IMR-90 (cell line): ENCODE results near the gene TAAR5. TPM values are rescaled to one million over a fixed set of nuclear protein-coding genes. Genes with fewer than 3 reads are reported as not detected.

Source experiments
- ATAC-seq: fragments of 200-7000 bp; cut with Tn5 transposase; 2 replicates; pipeline ENCODE4 v1.9.1; 2020; ENCODE audit warnings: low read depth, mild to moderate bottlenecking, moderate library complexity
- BruUV-seq: library from RNA; stranded (reverse); fragments of 400-500 nt; replicated peaks from 2 replicates; lab custom pipeline; 2021; lab: Mats Ljungman, UMichigan
- CTCF ChIA-PET: fragments of 300-600 bp; formaldehyde crosslinking; extraction: SDS; loops from one replicate; lab custom pipeline; 2021; ENCODE audit warnings: antibody characterized with exemption; lab: Yijun Ruan, JAX
- POLR2A ChIA-PET: fragments of 300-600 bp; sonication (Branson Sonifier 250); formaldehyde crosslinking; loops from one replicate; lab custom pipeline; 2022; ENCODE audit warnings: antibody characterized with exemption; ENCODE audit not compliant: unreplicated experiment; lab: Charles Lee
- DNase-seq: peaks from one replicate; pipeline ENCODE4 v3.0.0; 2013
- H2AFZ ChIP-seq: replicated peaks from 2 replicates; pipeline ENCODE3; 2013; ENCODE audit warnings: low read length, mild to moderate bottlenecking; ENCODE audit not compliant: poor library complexity
- H2AK5ac ChIP-seq: 2 replicates; pipeline ENCODE4 v1.6.1; 2013; ENCODE audit warnings: low read depth, low read length, inconsistent platforms
- H2AK9ac ChIP-seq: replicated peaks from 2 replicates; pipeline ENCODE3; 2013; ENCODE audit warnings: mild to moderate bottlenecking, low read depth, low read length, moderate library complexity; ENCODE audit not compliant: poor library complexity
- H2BK120ac ChIP-seq: 2 replicates; pipeline ENCODE4 v1.6.1; 2013; ENCODE audit warnings: low read depth, low read length, inconsistent platforms
- H2BK15ac ChIP-seq: 3 replicates; pipeline ENCODE4 v1.6.1; 2013; ENCODE audit warnings: low read depth, low read length, inconsistent platforms
- H2BK20ac ChIP-seq: 2 replicates; pipeline ENCODE4 v1.6.1; 2013; ENCODE audit warnings: low read depth, mild to moderate bottlenecking, inconsistent platforms, low read length, moderate library complexity
- H2BK5ac ChIP-seq: 2 replicates; pipeline ENCODE4 v1.6.1; 2013; ENCODE audit warnings: mild to moderate bottlenecking, low read depth, low read length, inconsistent platforms; ENCODE audit not compliant: poor library complexity, severe bottlenecking
- H3K14ac ChIP-seq: replicated peaks from 2 replicates; pipeline ENCODE4 v1.6.1; 2013; ENCODE audit warnings: low read depth, low read length, inconsistent platforms
- H3K18ac ChIP-seq: 2 replicates; pipeline ENCODE4 v1.6.1; 2013; ENCODE audit warnings: low read depth, low read length, control low read depth
- H3K23ac ChIP-seq: 2 replicates; pipeline ENCODE4 v1.6.1; 2013; ENCODE audit warnings: low read depth, low read length, inconsistent platforms
- H3K27ac ChIP-seq: 2 replicates; pipeline ENCODE4 v1.5.1; 2013; ENCODE audit warnings: mild to moderate bottlenecking, control low read depth, low read length; ENCODE audit not compliant: insufficient read depth
- H3K27me3 ChIP-seq: 2 replicates; pipeline ENCODE4 v1.6.1; 2013; ENCODE audit warnings: low read length; ENCODE audit not compliant: control insufficient read depth, insufficient read depth
- H3K36me3 ChIP-seq: 2 replicates; pipeline ENCODE4 v1.6.1; 2013; ENCODE audit warnings: low read length, mixed read lengths; ENCODE audit not compliant: control insufficient read depth, insufficient read depth
- H3K4ac ChIP-seq: 2 replicates; pipeline ENCODE4 v1.6.1; 2013; ENCODE audit warnings: low read depth, low read length, inconsistent platforms
- H3K4me1 ChIP-seq: 2 replicates; pipeline ENCODE4 v1.6.1; 2013; ENCODE audit warnings: low read length, mixed read lengths; ENCODE audit not compliant: control insufficient read depth, insufficient read depth
- H3K4me2 ChIP-seq: 2 replicates; pipeline ENCODE4 v1.6.1; 2013; ENCODE audit warnings: low read depth, mild to moderate bottlenecking, control low read depth, low read length, moderate library complexity
- H3K4me3 ChIP-seq: 2 replicates; pipeline ENCODE4 v1.5.1; 2013; ENCODE audit warnings: low read depth, mild to moderate bottlenecking, control low read depth, low read length, moderate library complexity; ENCODE audit not compliant: insufficient read depth
- H3K56ac ChIP-seq: 2 replicates; pipeline ENCODE4 v1.6.1; 2013; ENCODE audit warnings: low read length, inconsistent platforms; ENCODE audit not compliant: insufficient read depth; ENCODE audit errors: extremely low read depth
- H3K79me1 ChIP-seq, 2 experiments: 2 replicates each; pipeline ENCODE4 v1.6.1; 2013; ENCODE audit warnings: low read length in 2 of 2, inconsistent platforms in 1 of 2, low read depth in 1 of 2
- H3K9ac ChIP-seq: 2 replicates; pipeline ENCODE4 v1.6.1; 2013; ENCODE audit warnings: low read depth, low read length, control low read depth
- H3K9me1 ChIP-seq: 2 replicates; pipeline ENCODE4 v1.6.1; 2013; ENCODE audit warnings: low read length, inconsistent platforms; ENCODE audit not compliant: insufficient read depth
- H3K9me3 ChIP-seq: 2 replicates; pipeline ENCODE4 v1.6.1; 2013; ENCODE audit warnings: low read length; ENCODE audit not compliant: control insufficient read depth, insufficient read depth
- H4K20me1 ChIP-seq: 2 replicates; pipeline ENCODE4 v1.6.1; 2013; ENCODE audit warnings: low read length, inconsistent platforms; ENCODE audit not compliant: insufficient read depth
- H4K5ac ChIP-seq: 2 replicates; pipeline ENCODE4 v1.6.1; 2013; ENCODE audit warnings: mild to moderate bottlenecking, low read depth, low read length, control low read depth
- H4K8ac ChIP-seq, 2 experiments: 2 replicates each; pipeline ENCODE4 v1.6.1; 2013; ENCODE audit warnings: low read depth in 2 of 2, low read length in 2 of 2, control low read depth in 1 of 2, inconsistent platforms in 1 of 2
- H4K91ac ChIP-seq: 2 replicates; pipeline ENCODE4 v1.6.1; 2013; ENCODE audit warnings: low read depth, low read length, inconsistent platforms; ENCODE audit not compliant: insufficient read depth
- BHLHE40 ChIP-seq: fragments of 150-350 bp; IDR thresholded peaks from 2 replicates; pipeline ENCODE4 v1.6.1; 2016; ENCODE audit warnings: mild to moderate bottlenecking, low read depth, low read length
- CEBPB ChIP-seq: IDR thresholded peaks from 2 replicates; pipeline ENCODE4 v1.6.1; 2012; ENCODE audit warnings: low read depth, low read length, improper control_type of control experiment
- CHD1 ChIP-seq: IDR thresholded peaks from 2 replicates; pipeline ENCODE4 v1.6.1; 2012; ENCODE audit warnings: low read depth, low read length, improper control_type of control experiment
- CTCF ChIP-seq: conservative IDR thresholded peaks from 2 replicates; pipeline ENCODE4 v1.5.1; 2012; ENCODE audit warnings: mild to moderate bottlenecking, low read depth, low read length, improper control_type of control experiment
- ELK1 ChIP-seq: fragments of 150-350 bp; IDR thresholded peaks from 2 replicates; pipeline ENCODE4 v1.6.1; 2016; ENCODE audit warnings: low read depth, mild to moderate bottlenecking, low read length, moderate library complexity, borderline replicate concordance
- FOS ChIP-seq: fragments of 150-350 bp; IDR thresholded peaks from 2 replicates; pipeline ENCODE4 v1.6.1; 2016; ENCODE audit warnings: low read depth, low read length
- MAFK ChIP-seq: IDR thresholded peaks from 2 replicates; pipeline ENCODE4 v1.6.1; 2012; ENCODE audit warnings: low read depth, low read length, improper control_type of control experiment
- MAZ ChIP-seq: IDR thresholded peaks from 2 replicates; pipeline ENCODE4 v1.6.1; 2012; ENCODE audit warnings: low read depth, mild to moderate bottlenecking, low read length, improper control_type of control experiment, moderate library complexity, borderline replicate concordance
- MXI1 ChIP-seq: IDR thresholded peaks from 2 replicates; pipeline ENCODE4 v1.6.1; 2012; ENCODE audit warnings: low read depth, mild to moderate bottlenecking, low read length, moderate library complexity, borderline replicate concordance
- NFE2L2 ChIP-seq: fragments of 150-350 bp; IDR thresholded peaks from 2 replicates; pipeline ENCODE4 v1.6.1; 2016; ENCODE audit warnings: low read depth, mild to moderate bottlenecking, low read length
- POLR2A ChIP-seq: IDR thresholded peaks from 2 replicates; pipeline ENCODE4 v1.6.1; 2012; ENCODE audit warnings: mild to moderate bottlenecking, low read depth, low read length
- RAD21 ChIP-seq: IDR thresholded peaks from 2 replicates; pipeline ENCODE4 v1.6.1; 2012; ENCODE audit warnings: low read length, improper control_type of control experiment
- RCOR1 ChIP-seq: IDR thresholded peaks from 2 replicates; pipeline ENCODE4 v1.6.1; 2012; ENCODE audit warnings: mild to moderate bottlenecking, low read length, improper control_type of control experiment; ENCODE audit not compliant: insufficient replicate concordance
- RFX5 ChIP-seq: IDR thresholded peaks from 2 replicates; pipeline ENCODE4 v1.8.0; 2012; ENCODE audit warnings: low read depth, mild to moderate bottlenecking, low read length, moderate library complexity
- SMC3 ChIP-seq: fragments of 150-350 bp; IDR thresholded peaks from 2 replicates; pipeline ENCODE4 v1.6.1; 2016; ENCODE audit warnings: low read depth, mild to moderate bottlenecking, antibody characterized with exemption, low read length, moderate library complexity
- USF2 ChIP-seq: fragments of 150-350 bp; IDR thresholded peaks from 2 replicates; pipeline ENCODE4 v1.6.1; 2017; ENCODE audit warnings: mild to moderate bottlenecking, antibody characterized with exemption, low read length, low read depth
- WGBS, 2 experiments: methylation state at CpG; one replicate each; pipeline versions ENCODE4 v1.1.5 to v1.1.7; 2013; ENCODE audit warnings: missing lambda C conversion rate in 2 of 2; ENCODE audit not compliant: insufficient read length in 1 of 2; ENCODE audit errors: extremely low coverage in 2 of 2; 5-methylcytosine and 5-hydroxymethylcytosine counted together
- dilution Hi-C: fragments of 300-500 bp; cut with HindIII; formaldehyde crosslinking; loops from one replicate; pipeline ENCODE4 v1.14.3; 2018; ENCODE audit warnings: low sequenced_read_pairs; ENCODE audit not compliant: unreplicated experiment
- in situ Hi-C: fragments of 300-500 bp; cut with MboI; formaldehyde crosslinking; loops from 3 replicates; pipeline ENCODE4 v1.14.3; 2019; ENCODE audit warnings: low sequenced_read_pairs, inconsistent platforms, mixed read lengths
- intact Hi-C: fragments of 100-400 bp; cut with micrococcal nuclease; formaldehyde crosslinking; loops from 2 replicates; pipeline ENCODE4 v1.10.0; 2022
- polyA plus RNA-seq, 3 experiments: library from polyadenylated mRNA; depleted of rRNA; stranded (reverse); fragments of >200 nt; gene quantifications; 2 replicates each; pipeline ENCODE4 v1.2.3, GENCODE V29; 2012; ENCODE audit warnings: low replicate concordance in 1 of 3
- total RNA-seq: library from RNA; depleted of rRNA; stranded (reverse); fragments of >200 nt; gene quantifications from 2 replicates; pipeline ENCODE4 v1.2.3, GENCODE V29; 2012

Gene TAAR5
- total and polyA plus RNA-seq, 2 of the 4 experiments (the other 2 are of a cell fraction) = not detected

- Histone ChIP-seq H2BK120ac (no peak overlapping the region), H3K18ac (no peak overlapping the region), H2AK5ac (no peak overlapping the region), H3K4ac (no peak overlapping the region), H3K14ac (no peak overlapping the region), H4K5ac (no peak overlapping the region), H3K4me1 (no peaks in the 10 kb centered on the region), H2BK15ac (no peak overlapping the region), H3K23ac (no peak overlapping the region), H2AFZ (no peak overlapping the region), H4K8ac (no peak overlapping the region), H4K91ac (no peak overlapping the region), H3K9me3 (no peaks in the 10 kb centered on the region), H3K4me2 (no peak overlapping the region), H3K27me3 (peaks cover 26% of the 10 kb centered on the region), H3K9me1 (no peaks in the 10 kb centered on the region), H3K9ac (no peak overlapping the region), H4K20me1 (no peaks in the 10 kb centered on the region), H2BK20ac (no peak overlapping the region), H3K27ac (no peak overlapping the region), H3K56ac (no peak overlapping the region), H2BK5ac (no peak overlapping the region), H3K36me3 (no peaks in the 10 kb centered on the region), H2AK9ac (no peak overlapping the region), H3K4me3 (no peak overlapping the region), H3K79me1 (no peaks in the 10 kb centered on the region)
- ATAC-seq = no peak
- TF ChIP-seq RFX5 = no peak
- no peak for TF ChIP-seq CHD1
- no peak for TF ChIP-seq USF2
- TF ChIP-seq CEBPB = no peak
- TF ChIP-seq MAZ = no peak
- TF ChIP-seq POLR2A = no peak
- TF ChIP-seq CTCF = no peak
- TF ChIP-seq MXI1 = no peak
- no peak for TF ChIP-seq ELK1
- TF ChIP-seq RCOR1 = no peak
- TF ChIP-seq BHLHE40 = no peak
- TF ChIP-seq RAD21 = no peak
- TF ChIP-seq MAFK = no peak
- TF ChIP-seq SMC3 = no peak
- TF ChIP-seq NFE2L2 = no peak
- no peak for TF ChIP-seq FOS
- intact Hi-C loops = no loop called here
- BruUV-seq = no TSS peak
- DNase-seq = no peak
- no CpG with 5 or more reads among the region's 6 CpGs for WGBS, 2 experiments
- in situ Hi-C loops = no loop called here
- dilution Hi-C loops = no loop called here
- ChIA-PET POLR2A (no interaction called here), CTCF (no interaction called here)
Observed at GRCh38 chr6:132623106-132623845, 33.7 kb upstream of the TAAR5 start.
